22Rv1 (cell line): ENCODE measurements around the gene CEP164.

Experiments
- ZFX ChIP-seq: fragments of 450-650 bp; IDR thresholded peaks from 2 replicates; pipeline ENCODE4 v1.6.1; 2017; ENCODE audit warnings: antibody characterized with exemption, borderline replicate concordance
- TF ChIP-seq, protein P1 (sequence below): fragments of 450-650 bp; IDR thresholded peaks from 2 replicates; pipeline ENCODE4 v1.5.1; 2017; ENCODE audit warnings: mild to moderate bottlenecking

DNA sequence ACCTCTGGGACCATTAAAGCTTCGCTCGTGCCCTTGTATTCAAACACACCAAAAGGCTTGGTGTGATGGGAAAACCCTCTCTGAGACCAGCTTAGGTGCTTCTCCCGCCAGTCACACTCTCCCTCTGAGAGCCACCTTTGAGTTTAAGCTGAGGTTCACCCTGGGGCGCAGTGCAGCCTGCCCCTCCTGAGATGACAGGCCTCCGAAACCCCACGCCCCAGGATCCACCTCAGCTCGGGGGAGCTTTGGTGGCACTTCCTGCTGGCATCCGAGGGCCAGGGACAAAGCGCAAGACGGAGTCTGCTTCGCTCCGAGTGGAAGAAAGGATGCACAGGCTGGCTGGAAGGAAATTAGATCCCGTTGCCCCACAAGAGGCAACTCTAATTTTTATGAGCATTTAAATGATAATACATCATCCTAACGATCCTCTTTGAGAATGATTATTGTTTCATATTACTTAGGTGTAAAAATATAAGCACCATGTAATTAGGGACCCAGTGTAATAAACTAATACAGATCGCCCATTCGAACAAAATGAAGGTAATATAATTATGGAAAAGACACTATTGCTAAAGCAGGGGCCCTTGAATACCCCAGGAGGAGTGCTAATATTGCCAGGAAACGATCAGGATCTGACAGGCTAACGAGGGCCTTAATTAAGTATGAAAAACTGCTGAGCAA, 134.7 kb downstream of the CEP164 start:
- TF ChIP-seq, protein P1, sequence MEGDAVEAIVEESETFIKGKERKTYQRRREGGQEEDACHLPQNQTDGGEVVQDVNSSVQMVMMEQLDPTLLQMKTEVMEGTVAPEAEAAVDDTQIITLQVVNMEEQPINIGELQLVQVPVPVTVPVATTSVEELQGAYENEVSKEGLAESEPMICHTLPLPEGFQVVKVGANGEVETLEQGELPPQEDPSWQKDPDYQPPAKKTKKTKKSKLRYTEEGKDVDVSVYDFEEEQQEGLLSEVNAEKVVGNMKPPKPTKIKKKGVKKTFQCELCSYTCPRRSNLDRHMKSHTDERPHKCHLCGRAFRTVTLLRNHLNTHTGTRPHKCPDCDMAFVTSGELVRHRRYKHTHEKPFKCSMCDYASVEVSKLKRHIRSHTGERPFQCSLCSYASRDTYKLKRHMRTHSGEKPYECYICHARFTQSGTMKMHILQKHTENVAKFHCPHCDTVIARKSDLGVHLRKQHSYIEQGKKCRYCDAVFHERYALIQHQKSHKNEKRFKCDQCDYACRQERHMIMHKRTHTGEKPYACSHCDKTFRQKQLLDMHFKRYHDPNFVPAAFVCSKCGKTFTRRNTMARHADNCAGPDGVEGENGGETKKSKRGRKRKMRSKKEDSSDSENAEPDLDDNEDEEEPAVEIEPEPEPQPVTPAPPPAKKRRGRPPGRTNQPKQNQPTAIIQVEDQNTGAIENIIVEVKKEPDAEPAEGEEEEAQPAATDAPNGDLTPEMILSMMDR = no peak
- no peak for TF ChIP-seq ZFX
